ENCODE data around the gene SIGLEC8. TPM values are rescaled to one million over a fixed set of nuclear protein-coding genes. Genes with fewer than 3 reads are reported as not detected.

The SIGLEC8 gene
- total RNA-seq, 1 donor from 2014 or later = not detected

DNA sequence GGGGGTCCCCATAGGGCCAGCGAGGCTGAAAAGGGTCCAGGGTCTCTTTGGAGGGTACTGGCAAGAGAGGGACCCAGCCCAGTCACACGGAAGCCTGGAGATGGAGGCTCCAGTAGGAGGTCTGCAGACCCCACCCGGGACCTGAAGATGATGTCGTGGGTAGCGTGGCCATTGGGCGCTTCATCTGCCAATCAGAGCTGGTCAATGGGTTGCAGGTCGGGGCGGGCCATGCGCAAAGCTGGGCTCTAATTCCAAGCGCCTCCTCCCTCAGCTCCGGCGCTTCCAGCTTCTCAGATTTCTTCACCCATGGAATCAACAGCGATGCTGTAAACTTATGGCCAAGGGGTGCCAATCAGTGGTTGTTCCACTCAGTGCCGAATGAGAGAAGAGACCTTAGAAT is 32.4 kb upstream of the SIGLEC8 start:
- Mint-ChIP-seq H3K4me3 (no peak overlapping the region), H3K9me3 (peaks cover 8% of the 10 kb centered on the region), H3K36me3 (no peaks in the 10 kb centered on the region), H3K27me3 (peaks cover 4% of the 10 kb centered on the region), H3K27ac (no peak overlapping the region), H3K4me1 (ENCODE audit: unreplicated experiment) (no peaks in the 10 kb centered on the region)
- TF ChIP-seq, protein P1, sequence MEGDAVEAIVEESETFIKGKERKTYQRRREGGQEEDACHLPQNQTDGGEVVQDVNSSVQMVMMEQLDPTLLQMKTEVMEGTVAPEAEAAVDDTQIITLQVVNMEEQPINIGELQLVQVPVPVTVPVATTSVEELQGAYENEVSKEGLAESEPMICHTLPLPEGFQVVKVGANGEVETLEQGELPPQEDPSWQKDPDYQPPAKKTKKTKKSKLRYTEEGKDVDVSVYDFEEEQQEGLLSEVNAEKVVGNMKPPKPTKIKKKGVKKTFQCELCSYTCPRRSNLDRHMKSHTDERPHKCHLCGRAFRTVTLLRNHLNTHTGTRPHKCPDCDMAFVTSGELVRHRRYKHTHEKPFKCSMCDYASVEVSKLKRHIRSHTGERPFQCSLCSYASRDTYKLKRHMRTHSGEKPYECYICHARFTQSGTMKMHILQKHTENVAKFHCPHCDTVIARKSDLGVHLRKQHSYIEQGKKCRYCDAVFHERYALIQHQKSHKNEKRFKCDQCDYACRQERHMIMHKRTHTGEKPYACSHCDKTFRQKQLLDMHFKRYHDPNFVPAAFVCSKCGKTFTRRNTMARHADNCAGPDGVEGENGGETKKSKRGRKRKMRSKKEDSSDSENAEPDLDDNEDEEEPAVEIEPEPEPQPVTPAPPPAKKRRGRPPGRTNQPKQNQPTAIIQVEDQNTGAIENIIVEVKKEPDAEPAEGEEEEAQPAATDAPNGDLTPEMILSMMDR (conservative IDR thresholded peaks at IDR 0.05) = no peak
- no peak for DNase-seq (ENCODE audit: extremely low spot score, unreplicated experiment)

- H3K36me3 Mint-ChIP-seq = no peaks in the 10 kb centered on the region
- H3K9me3 Mint-ChIP-seq = peaks cover 5% of the 10 kb centered on the region
- no peak for DNase-seq (ENCODE audit: extremely low spot score, unreplicated experiment)
- no peak overlapping the region for H3K4me3 Mint-ChIP-seq
- H3K4me1 Mint-ChIP-seq (ENCODE audit: unreplicated experiment) = no peaks in the 10 kb centered on the region
- peaks cover 4% of the 10 kb centered on the region for H3K27me3 Mint-ChIP-seq
- H3K27ac Mint-ChIP-seq = no peak overlapping the region
- TF ChIP-seq, protein P1 (conservative IDR thresholded peaks at IDR 0.05) = no peak
Measured at GRCh38 chr19:51489113-51489512, 30.9 kb upstream of the SIGLEC8 start.

- no peak overlapping the region for H3K4me3 Mint-ChIP-seq
- DNase-seq (ENCODE audit: extremely low spot score, unreplicated experiment) = no peak
- no peaks in the 10 kb centered on the region for H3K36me3 Mint-ChIP-seq
- TF ChIP-seq, protein P1 (conservative IDR thresholded peaks at IDR 0.05) = no peak
- no peak overlapping the region for H3K27ac Mint-ChIP-seq
- peaks cover 5% of the 10 kb centered on the region for H3K9me3 Mint-ChIP-seq
- H3K4me1 Mint-ChIP-seq (ENCODE audit: unreplicated experiment) = no peaks in the 10 kb centered on the region
- H3K27me3 Mint-ChIP-seq = peaks cover 4% of the 10 kb centered on the region
Measured at GRCh38 chr19:51488491-51488890, 30.2 kb upstream of the SIGLEC8 start.

GRCh38 chr19:51485960-51486660 is 27.9 kb upstream of the SIGLEC8 start:
- Mint-ChIP-seq H3K27ac (no peak overlapping the region), H3K27me3 (peaks cover 4% of the 10 kb centered on the region)

GRCh38 chr19:51480590-51480989 is 22.3 kb upstream of the SIGLEC8 start:
- H3K4me3 Mint-ChIP-seq = no peak overlapping the region
- peaks cover 12% of the 10 kb centered on the region for H3K27me3 Mint-ChIP-seq
- H3K4me1 Mint-ChIP-seq (ENCODE audit: unreplicated experiment) = no peaks in the 10 kb centered on the region
- no peak for DNase-seq (ENCODE audit: extremely low spot score, unreplicated experiment)
- TF ChIP-seq, protein P1 (conservative IDR thresholded peaks at IDR 0.05) = no peak
- no peaks in the 10 kb centered on the region for H3K9me3 Mint-ChIP-seq
- H3K36me3 Mint-ChIP-seq = no peaks in the 10 kb centered on the region
- no peak overlapping the region for H3K27ac Mint-ChIP-seq

More at GRCh38 chr19:51485960-51486660, 27.9 kb upstream of the SIGLEC8 start:
- TF ChIP-seq, protein P1 (conservative IDR thresholded peaks at IDR 0.05) = no peak
- Mint-ChIP-seq H3K4me3 (no peak overlapping the region), H3K4me1 (ENCODE audit: unreplicated experiment) (no peaks in the 10 kb centered on the region), H3K9me3 (peaks cover 5% of the 10 kb centered on the region), H3K36me3 (no peaks in the 10 kb centered on the region)
- no peak for DNase-seq (ENCODE audit: extremely low spot score, unreplicated experiment)
